Measurements from ENCODE around the gene FTSJ1. TPM values are rescaled to one million over a fixed set of nuclear protein-coding genes. Genes with fewer than 3 reads are reported as not detected.

Gene FTSJ1
- polyA plus RNA-seq, 1 donor from 2014 or later: 83.5 TPM

- Histone ChIP-seq H2AFZ (ENCODE audit: low read depth, low read length) (no peak overlapping the region), H3K9me3 (ENCODE audit: low read length) (no peaks in the 10 kb centered on the region), H3K4me2 (ENCODE audit: low read length) (no peak overlapping the region), H3F3A (ENCODE audit: insufficient read depth, low read length, poor library complexity, severe bottlenecking) (no peaks in the 10 kb centered on the region), H3K27me3 (ENCODE audit: insufficient read depth, low read depth, low read length) (no peaks in the 10 kb centered on the region), H3K36me3 (ENCODE audit: insufficient read depth, low read length) (no peaks in the 10 kb centered on the region), H3K9me2 (ENCODE audit: insufficient read depth, low read length) (no peaks in the 10 kb centered on the region), H3K9ac (ENCODE audit: low read length) (no peak overlapping the region), H4K20me1 (ENCODE audit: insufficient read depth) (no peaks in the 10 kb centered on the region), H3K4me3 (ENCODE audit: low read length) (no peak overlapping the region), H3K27ac (ENCODE audit: low read length) (no peak overlapping the region), H3K79me2 (replicated peaks; ENCODE audit: insufficient read depth, low read length) (no peaks in the 10 kb centered on the region)
- TF ChIP-seq TAF1 (IDR thresholded peaks at IDR 0.05; ENCODE audit: low read depth): no peak
- TF ChIP-seq RAD21 (conservative IDR thresholded peaks at IDR 0.05): no peak
- TF ChIP-seq EP300 (conservative IDR thresholded peaks at IDR 0.05; ENCODE audit: poor library complexity, severe bottlenecking): no peak
- no peak for TF ChIP-seq EZH2 (IDR thresholded peaks at IDR 0.05; ENCODE audit: borderline replicate concordance, insufficient read depth, low read length, poor library complexity, severe bottlenecking)
- TF ChIP-seq SMC3 (conservative IDR thresholded peaks at IDR 0.05; ENCODE audit: poor library complexity): no peak
- no peak for TF ChIP-seq CTCF (IDR thresholded peaks at IDR 0.05; ENCODE audit: poor library complexity, severe bottlenecking)
Observed at GRCh38 chrX:48482526-48482925, 6.5 kb downstream of the FTSJ1 start.

- Histone ChIP-seq H3K9me2 (ENCODE audit: insufficient read depth, low read length) (no peaks in the 10 kb centered on the region), H4K20me1 (ENCODE audit: insufficient read depth) (no peaks in the 10 kb centered on the region), H3K4me2 (ENCODE audit: low read length) (no peak overlapping the region), H3K27me3 (ENCODE audit: insufficient read depth, low read depth, low read length) (no peaks in the 10 kb centered on the region), H3K27ac (ENCODE audit: low read length) (no peak overlapping the region), H2AFZ (ENCODE audit: low read depth, low read length) (no peak overlapping the region), H3K4me3 (ENCODE audit: low read length) (no peak overlapping the region), H3F3A (ENCODE audit: insufficient read depth, low read length, poor library complexity, severe bottlenecking) (no peaks in the 10 kb centered on the region), H3K9ac (ENCODE audit: low read length) (no peak overlapping the region), H3K36me3 (ENCODE audit: insufficient read depth, low read length) (no peaks in the 10 kb centered on the region), H3K9me3 (ENCODE audit: low read length) (no peaks in the 10 kb centered on the region), H3K79me2 (replicated peaks; ENCODE audit: insufficient read depth, low read length) (no peaks in the 10 kb centered on the region)
- TF ChIP-seq POLR2AphosphoS5 (IDR thresholded peaks at IDR 0.05) (no peak), EP300 (conservative IDR thresholded peaks at IDR 0.05; ENCODE audit: poor library complexity, severe bottlenecking) (no peak), MXI1 (conservative IDR thresholded peaks at IDR 0.05; ENCODE audit: poor library complexity, severe bottlenecking) (no peak), SMC3 (conservative IDR thresholded peaks at IDR 0.05; ENCODE audit: poor library complexity) (no peak), EZH2 (IDR thresholded peaks at IDR 0.05; ENCODE audit: borderline replicate concordance, insufficient read depth, low read length, poor library complexity, severe bottlenecking) (no peak)
Observed at GRCh38 chrX:48487362-48487798, 11.4 kb downstream of the FTSJ1 start.

GRCh38 chrX:48488034-48488433 lies 12.0 kb downstream of the FTSJ1 start:
- Histone ChIP-seq H3K9ac (ENCODE audit: low read length) (no peak overlapping the region), H3K4me2 (ENCODE audit: low read length) (no peak overlapping the region), H3K36me3 (ENCODE audit: insufficient read depth, low read length) (no peaks in the 10 kb centered on the region), H3K27ac (ENCODE audit: low read length) (no peak overlapping the region), H2AFZ (ENCODE audit: low read depth, low read length) (no peak overlapping the region), H3K27me3 (ENCODE audit: insufficient read depth, low read depth, low read length) (no peaks in the 10 kb centered on the region), H3K9me3 (ENCODE audit: low read length) (no peaks in the 10 kb centered on the region), H3K9me2 (ENCODE audit: insufficient read depth, low read length) (no peaks in the 10 kb centered on the region), H4K20me1 (ENCODE audit: insufficient read depth) (no peaks in the 10 kb centered on the region), H3F3A (ENCODE audit: insufficient read depth, low read length, poor library complexity, severe bottlenecking) (no peaks in the 10 kb centered on the region), H3K79me2 (replicated peaks; ENCODE audit: insufficient read depth, low read length) (no peaks in the 10 kb centered on the region), H3K4me3 (ENCODE audit: low read length) (no peak overlapping the region)
- TF ChIP-seq RAD21 (conservative IDR thresholded peaks at IDR 0.05) (no peak), EP300 (conservative IDR thresholded peaks at IDR 0.05; ENCODE audit: poor library complexity, severe bottlenecking) (no peak), CTCF (IDR thresholded peaks at IDR 0.05; ENCODE audit: poor library complexity, severe bottlenecking) (no peak), EZH2 (IDR thresholded peaks at IDR 0.05; ENCODE audit: borderline replicate concordance, insufficient read depth, low read length, poor library complexity, severe bottlenecking) (no peak), POLR2AphosphoS5 (IDR thresholded peaks at IDR 0.05) (no peak), SMC3 (conservative IDR thresholded peaks at IDR 0.05; ENCODE audit: poor library complexity) (no peak), MXI1 (conservative IDR thresholded peaks at IDR 0.05; ENCODE audit: poor library complexity, severe bottlenecking) (no peak), TAF1 (IDR thresholded peaks at IDR 0.05; ENCODE audit: low read depth) (no peak)
- TF ChIP-seq, protein P1, sequence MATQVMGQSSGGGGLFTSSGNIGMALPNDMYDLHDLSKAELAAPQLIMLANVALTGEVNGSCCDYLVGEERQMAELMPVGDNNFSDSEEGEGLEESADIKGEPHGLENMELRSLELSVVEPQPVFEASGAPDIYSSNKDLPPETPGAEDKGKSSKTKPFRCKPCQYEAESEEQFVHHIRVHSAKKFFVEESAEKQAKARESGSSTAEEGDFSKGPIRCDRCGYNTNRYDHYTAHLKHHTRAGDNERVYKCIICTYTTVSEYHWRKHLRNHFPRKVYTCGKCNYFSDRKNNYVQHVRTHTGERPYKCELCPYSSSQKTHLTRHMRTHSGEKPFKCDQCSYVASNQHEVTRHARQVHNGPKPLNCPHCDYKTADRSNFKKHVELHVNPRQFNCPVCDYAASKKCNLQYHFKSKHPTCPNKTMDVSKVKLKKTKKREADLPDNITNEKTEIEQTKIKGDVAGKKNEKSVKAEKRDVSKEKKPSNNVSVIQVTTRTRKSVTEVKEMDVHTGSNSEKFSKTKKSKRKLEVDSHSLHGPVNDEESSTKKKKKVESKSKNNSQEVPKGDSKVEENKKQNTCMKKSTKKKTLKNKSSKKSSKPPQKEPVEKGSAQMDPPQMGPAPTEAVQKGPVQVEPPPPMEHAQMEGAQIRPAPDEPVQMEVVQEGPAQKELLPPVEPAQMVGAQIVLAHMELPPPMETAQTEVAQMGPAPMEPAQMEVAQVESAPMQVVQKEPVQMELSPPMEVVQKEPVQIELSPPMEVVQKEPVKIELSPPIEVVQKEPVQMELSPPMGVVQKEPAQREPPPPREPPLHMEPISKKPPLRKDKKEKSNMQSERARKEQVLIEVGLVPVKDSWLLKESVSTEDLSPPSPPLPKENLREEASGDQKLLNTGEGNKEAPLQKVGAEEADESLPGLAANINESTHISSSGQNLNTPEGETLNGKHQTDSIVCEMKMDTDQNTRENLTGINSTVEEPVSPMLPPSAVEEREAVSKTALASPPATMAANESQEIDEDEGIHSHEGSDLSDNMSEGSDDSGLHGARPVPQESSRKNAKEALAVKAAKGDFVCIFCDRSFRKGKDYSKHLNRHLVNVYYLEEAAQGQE (IDR thresholded peaks at IDR 0.05; ENCODE audit: borderline replicate concordance): no peak

Measured in neural cell (in vitro differentiated cells).